Measurements from ENCODE around the gene PARD3B. TPM values are rescaled to one million over a fixed set of nuclear protein-coding genes. Genes with fewer than 3 reads are reported as not detected.

PARD3B gene
- total and polyA plus RNA-seq, 2 of the 8 experiments (the other 6 are each of a cell fraction or from before 2014, with no cell fraction given), result 1.2 to 5.7 TPM

DNA sequence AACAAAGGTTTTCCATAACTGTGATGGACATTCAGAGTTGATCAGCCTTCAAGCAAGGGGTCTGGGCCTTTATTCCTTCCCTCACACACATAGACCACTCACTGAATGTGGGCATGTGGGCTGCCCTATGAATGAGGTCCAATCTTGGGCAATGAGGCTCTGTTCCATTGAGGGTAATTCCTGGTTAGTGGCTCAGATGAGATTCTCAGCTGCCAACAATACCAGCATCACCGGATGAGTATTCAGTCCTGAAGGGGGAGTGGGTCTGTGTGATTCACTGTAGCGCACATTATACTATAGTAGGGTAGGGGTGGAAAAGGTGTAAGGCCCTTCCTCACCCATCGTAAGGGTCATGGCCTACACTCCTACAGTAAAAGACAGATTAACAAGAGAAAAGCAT is 9.9 kb upstream of the PARD3B start:
- no peak overlapping the region for H2BK15ac ChIP-seq (ENCODE audit: low read length)
- H4K91ac ChIP-seq (replicated peaks; ENCODE audit: insufficient read length, low read length), result no peak overlapping the region
- no peak overlapping the region for H3K4me3 ChIP-seq (ENCODE audit: extremely low read depth in 1 of 4, insufficient read depth in 2 of 4, low read depth in 3 of 4, low read length in 4 of 4)
- no peak overlapping the region for H2BK20ac ChIP-seq (ENCODE audit: low read length)
- no peak overlapping the region for H3K4me2 ChIP-seq (ENCODE audit: insufficient read depth in 1 of 2, low read depth in 2 of 2, low read length in 2 of 2)
- H3K79me1 ChIP-seq (ENCODE audit: low read depth, low read length), result no peaks in the 10 kb centered on the region
- H3K56ac ChIP-seq (replicated peaks; ENCODE audit: insufficient read length, low read depth, low read length), result no peak overlapping the region
- H3K9ac ChIP-seq (replicated peaks in 1 of 4; ENCODE audit: extremely low read depth in 1 of 4, low read depth in 3 of 4, low read length in 3 of 4), result no peak overlapping the region
- no peak overlapping the region for H2BK5ac ChIP-seq (ENCODE audit: low read depth, low read length)
- H3K14ac ChIP-seq (ENCODE audit: insufficient read length), result no peak overlapping the region
- no peak overlapping the region for H3K27ac ChIP-seq (ENCODE audit: low read depth, low read length)
- no peak overlapping the region for H2AFZ ChIP-seq (ENCODE audit: low read length)
- H4K20me1 ChIP-seq (replicated peaks in 1 of 2; ENCODE audit: control insufficient read depth in 1 of 2, insufficient read depth in 2 of 2, low read length in 2 of 2), result no peaks in the 10 kb centered on the region
- CTCF ChIA-PET (ENCODE audit: partially characterized antibody), result no interaction called here
- DNase-seq (ENCODE audit: low read depth in 1 of 2, low spot score in 2 of 2) (no peak), FAIRE-seq (no peak)
- H3K9me3 ChIP-seq (ENCODE audit: insufficient read depth in 2 of 2, low read depth in 1 of 2, low read length in 1 of 2), result no peaks in the 10 kb centered on the region
- WGBS, 2 experiments (ENCODE audit: extremely low coverage in 1 of 2, insufficient coverage in 1 of 2, insufficient read length in 1 of 2, insufficient replicate concordance in 2 of 2, low coverage in 1 of 2, low lambda C conversion rate in 2 of 2, missing lambda C conversion rate in 1 of 2), result 90% methylated on average over 3 of the region's 3 CpGs; no CpG with 5 or more reads in 1 of the 2 experiments
- no peak overlapping the region for H3K4ac ChIP-seq (replicated peaks; ENCODE audit: insufficient read length, low read depth, low read length)
- peaks cover 0 to 5% (median 0%) of the 10 kb centered on the region in 4 experiments; a peak in 2 of 7 replicates for H3K4me1 ChIP-seq (replicated peaks in 1 of 4; ENCODE audit: control insufficient read depth in 3 of 4, insufficient read depth in 4 of 4, low read length in 3 of 4)
- POLR2A ChIA-PET (ENCODE audit: partially characterized antibody), result no interaction called here
- H3K79me2 ChIP-seq (ENCODE audit: control insufficient read depth in 1 of 2, insufficient read depth in 2 of 2, low read length in 2 of 2), result no peaks in the 10 kb centered on the region
- H2AK5ac ChIP-seq (ENCODE audit: low read depth, low read length), result no peak overlapping the region
- H2BK12ac ChIP-seq (ENCODE audit: low read depth, low read length), result no peak overlapping the region
- H3K27me3 ChIP-seq (replicated peaks in 1 of 4; ENCODE audit: control insufficient read depth in 3 of 4, extremely low read depth in 1 of 4, insufficient read depth in 3 of 4, low read length in 3 of 4), result no peaks in the 10 kb centered on the region
- no peak overlapping the region for H4K8ac ChIP-seq (ENCODE audit: extremely low read depth, insufficient read depth, low read length)
- H4K5ac ChIP-seq (ENCODE audit: insufficient read length, low read depth, low read length), result no peak overlapping the region
- H2BK120ac ChIP-seq (replicated peaks; ENCODE audit: low read depth, low read length), result no peak overlapping the region
- H3K18ac ChIP-seq (ENCODE audit: extremely low read depth, low read length), result no peak overlapping the region
- TF ChIP-seq ASH2L (IDR thresholded peaks at IDR 0.05; ENCODE audit: low read length) (no peak), POLR2AphosphoS5 (IDR thresholded peaks at IDR 0.05; ENCODE audit: low read depth, low read length) (no peak), TEAD4 (IDR thresholded peaks at IDR 0.05; ENCODE audit: low read depth, low read length) (no peak), SIX5 (IDR thresholded peaks at IDR 0.05; ENCODE audit: low read depth, low read length) (no peak), EP300 (IDR thresholded peaks at IDR 0.05; ENCODE audit: borderline replicate concordance in 1 of 2, low read depth in 2 of 2, low read length in 2 of 2) (no peak), SIN3A (conservative IDR thresholded peaks at IDR 0.05 in 1 of 2, IDR thresholded peaks at IDR 0.05 in 1 of 2; ENCODE audit: low read depth in 1 of 2, low read length in 2 of 2) (no peak), CTBP2 (IDR thresholded peaks at IDR 0.05; ENCODE audit: borderline replicate concordance, insufficient read depth, insufficient read length, low read length) (no peak), FOSL1 (IDR thresholded peaks at IDR 0.05; ENCODE audit: insufficient read depth, low read depth, low read length) (no peak), KDM5A (IDR thresholded peaks at IDR 0.05; ENCODE audit: low read length) (no peak), HDAC2 (IDR thresholded peaks at IDR 0.05; ENCODE audit: borderline replicate concordance in 1 of 2, low read depth in 2 of 2, low read length in 2 of 2) (no peak)
- no peak overlapping the region for H3K23ac ChIP-seq (ENCODE audit: insufficient read length)
- no peaks in the 10 kb centered on the region for H3K36me3 ChIP-seq (ENCODE audit: control insufficient read depth in 2 of 4, insufficient read depth in 4 of 4, low read length in 3 of 4)
- no peaks in the 10 kb centered on the region for H3K23me2 ChIP-seq (ENCODE audit: low read depth, low read length)

Measured in H1 (cell line).